Kidney tubule cell (primary cell): ENCODE data around the gene TUBAL3.
"Not testable (repeated sequence)": the region's sequence is repeated elsewhere in the genome, so short reads cannot be mapped to it uniquely, and the experiment has no call there.

Experiments used
- DNase-seq: peaks from one replicate; pipeline ENCODE4 v3.0.0-alpha.2; 2018; ENCODE audit warnings: low spot score

The TUBAL3 gene

DNA sequence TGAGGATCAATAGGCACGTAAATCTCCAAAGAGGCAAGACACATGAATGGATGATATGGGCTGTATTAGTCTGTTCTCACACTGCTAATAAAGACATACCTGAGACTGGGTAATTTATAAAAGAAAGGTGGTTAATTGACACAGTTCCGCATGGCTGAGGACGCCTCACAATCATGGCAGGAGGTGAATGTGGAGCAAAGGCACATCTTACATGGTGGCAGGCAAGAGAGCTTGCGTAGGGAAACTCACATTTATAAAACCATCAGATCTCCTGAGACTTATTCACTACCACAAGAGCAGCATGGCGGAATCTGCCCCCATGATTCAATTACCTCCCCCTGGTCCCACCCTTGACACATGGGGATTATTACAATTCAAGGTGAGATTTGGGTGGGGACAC is 25.4 kb downstream of the TUBAL3 start:
- not testable (repeated sequence) for DNase-seq

DNA sequence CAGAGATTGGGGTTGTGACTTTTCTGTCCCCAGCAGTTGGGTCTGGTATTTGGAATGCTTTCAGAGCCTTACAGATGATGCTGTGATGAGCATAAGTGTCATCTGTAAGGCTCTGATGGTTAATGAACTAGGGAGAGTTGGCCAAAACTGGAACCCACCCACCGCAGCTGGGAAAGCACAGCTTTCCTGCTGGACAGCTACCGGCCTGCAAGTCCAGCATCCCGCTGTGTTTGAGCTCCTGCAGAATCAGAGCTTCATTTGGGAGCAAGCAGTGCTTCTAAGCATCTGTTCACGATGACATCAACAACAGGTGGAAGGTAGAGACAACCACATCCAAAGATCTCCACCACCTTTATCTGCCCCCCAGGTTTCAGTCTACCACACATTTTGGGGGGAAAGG is 28.2 kb downstream of the TUBAL3 start:
- DNase-seq, result no peak

DNA sequence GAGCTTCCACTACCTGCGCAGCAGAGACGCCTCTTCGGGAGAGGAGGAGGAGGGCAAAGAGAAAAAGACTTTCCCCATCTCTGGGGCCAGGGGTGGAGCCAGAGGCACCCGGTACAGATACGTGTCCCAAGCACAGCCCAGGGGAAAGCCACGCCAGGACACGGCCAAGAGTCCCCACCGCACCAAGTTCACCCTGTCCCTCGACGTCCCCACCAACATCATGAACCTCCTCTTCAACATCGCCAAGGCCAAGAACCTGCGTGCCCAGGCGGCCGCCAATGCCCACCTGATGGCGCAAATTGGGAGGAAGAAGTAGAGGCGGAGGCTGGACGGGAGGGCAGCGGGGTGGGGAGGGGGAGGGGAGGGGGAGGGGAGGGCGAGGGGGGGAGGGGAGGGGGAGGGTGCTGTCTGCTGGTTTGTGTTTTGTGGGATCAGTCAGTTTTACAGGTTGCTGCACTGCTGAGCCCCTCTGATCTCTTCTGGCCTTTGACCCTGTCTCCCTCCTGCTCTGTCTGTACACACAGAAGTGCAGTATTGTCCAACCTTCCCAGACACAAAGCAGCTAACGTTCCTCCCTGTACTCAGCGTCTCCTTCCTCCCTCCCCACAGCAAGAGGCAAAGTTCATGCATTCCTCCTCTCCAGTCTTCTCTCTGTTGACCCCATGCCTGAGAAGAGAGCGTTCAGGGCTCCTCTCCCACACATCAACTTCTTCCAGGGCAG is 30.6 kb downstream of the TUBAL3 start:
- DNase-seq, result no peak

DNA sequence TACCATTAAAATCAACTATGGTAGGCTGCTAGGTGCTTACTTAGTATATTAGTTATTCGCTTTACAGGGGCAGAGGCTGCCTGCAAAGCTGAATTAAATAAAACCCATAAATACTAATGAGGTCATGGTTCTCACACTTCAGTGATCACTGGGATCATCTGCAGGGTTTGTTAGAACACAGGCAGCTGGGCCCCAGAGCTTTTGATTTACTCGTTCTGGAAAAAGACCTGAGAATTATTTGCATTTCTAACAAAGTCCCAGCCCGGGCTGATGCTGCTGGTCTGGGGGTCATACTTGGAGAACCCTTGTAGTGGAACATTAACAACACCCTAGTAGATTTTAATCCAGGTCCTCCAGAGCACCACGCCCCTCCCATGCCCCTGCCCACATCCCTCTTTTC is 31.3 kb downstream of the TUBAL3 start:
- no peak for DNase-seq

DNA sequence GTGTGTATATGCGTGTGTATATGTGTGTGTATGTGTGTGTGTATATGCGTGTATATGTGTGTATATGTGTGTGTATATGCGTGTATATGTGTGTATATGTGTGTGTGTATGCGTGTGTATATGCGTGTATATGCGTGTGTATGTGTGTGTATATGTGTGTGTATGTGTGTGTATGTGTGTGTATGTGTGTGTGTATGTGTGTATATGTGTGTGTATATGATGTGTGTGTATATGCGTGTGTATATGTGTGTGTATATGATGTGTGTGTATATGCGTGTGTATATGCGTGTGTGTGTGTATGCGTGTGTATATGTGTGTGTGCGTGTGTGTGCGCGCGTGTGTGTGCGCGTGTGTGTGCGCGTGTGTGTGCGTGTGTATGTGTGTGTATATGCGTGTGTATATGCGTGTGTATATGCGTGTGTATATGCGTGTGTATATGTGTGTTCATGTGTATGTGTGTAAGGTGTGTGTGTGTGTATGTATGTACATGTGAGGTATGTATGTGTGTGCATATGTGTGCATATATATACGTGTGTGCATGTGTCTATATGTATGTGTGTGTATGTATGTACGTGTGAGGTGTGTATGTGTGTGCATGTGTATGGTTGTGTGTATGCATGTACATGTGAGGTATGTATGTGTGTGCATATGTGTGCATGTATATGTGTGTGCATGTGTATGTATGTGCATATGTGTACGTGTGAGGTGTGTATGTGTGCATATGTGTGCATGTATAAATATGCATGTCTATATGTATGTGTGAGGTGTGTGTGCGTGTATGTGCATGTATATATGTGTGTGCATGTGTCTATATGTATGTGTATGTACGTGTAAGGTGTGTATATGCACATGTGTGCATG is 33.9 kb downstream of the TUBAL3 start:
- no peak for DNase-seq

DNA sequence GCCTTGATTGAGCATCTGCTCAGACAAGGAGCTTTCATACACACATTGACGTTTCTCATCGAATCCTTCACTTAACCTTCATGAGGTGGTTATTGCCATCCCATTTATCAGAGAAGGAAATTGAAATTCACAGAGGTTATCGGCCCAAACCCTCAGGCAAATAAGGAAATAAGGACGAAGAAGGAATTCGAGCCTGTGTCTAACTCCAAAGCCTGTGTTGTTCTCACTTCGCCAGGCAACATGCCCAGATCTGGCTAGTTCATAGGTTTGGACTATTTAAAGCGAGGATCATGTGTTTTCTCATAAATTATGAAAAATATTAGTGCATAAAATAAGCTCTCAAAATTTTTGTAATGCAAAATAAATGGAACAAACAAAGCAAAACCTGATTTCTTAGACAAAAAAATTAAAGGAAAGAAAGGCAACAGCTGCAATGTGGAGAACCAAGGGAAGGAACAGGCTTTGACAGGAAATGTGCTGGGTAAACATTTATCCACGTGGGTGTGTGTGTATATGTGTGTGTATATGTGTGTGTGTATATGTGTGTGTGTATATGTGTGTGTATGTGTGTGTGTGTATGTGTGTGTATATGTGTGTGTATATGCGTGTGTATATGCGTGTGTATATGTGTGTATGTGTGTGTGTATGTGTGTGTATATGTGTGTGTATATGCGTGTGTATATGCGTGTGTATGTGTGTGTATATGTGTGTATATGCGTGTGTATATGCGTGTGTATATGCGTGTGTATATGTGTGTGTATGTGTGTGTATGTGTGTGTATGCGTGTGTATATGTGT is 35.1 kb downstream of the TUBAL3 start:
- no peak for DNase-seq

DNA sequence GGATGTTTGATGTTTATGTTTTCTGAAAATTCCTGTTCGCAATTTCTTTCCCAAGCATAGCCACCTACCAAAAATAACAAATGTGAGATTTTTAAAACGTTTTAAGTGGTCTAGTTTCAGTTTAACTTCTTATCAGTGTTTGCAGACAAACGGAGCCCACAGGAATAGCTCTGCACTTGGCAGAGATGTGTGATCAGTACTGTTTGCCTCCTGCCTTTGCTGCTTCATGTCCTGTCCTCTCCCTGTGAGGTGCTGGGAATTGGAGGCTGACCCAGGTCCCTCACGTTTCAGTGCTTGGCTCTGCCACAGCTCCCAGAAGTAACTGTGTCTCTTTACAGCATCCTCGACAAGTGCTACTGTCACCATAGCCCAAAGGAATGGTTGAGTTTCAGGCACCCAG is 38.7 kb downstream of the TUBAL3 start:
- DNase-seq, result no peak

DNA sequence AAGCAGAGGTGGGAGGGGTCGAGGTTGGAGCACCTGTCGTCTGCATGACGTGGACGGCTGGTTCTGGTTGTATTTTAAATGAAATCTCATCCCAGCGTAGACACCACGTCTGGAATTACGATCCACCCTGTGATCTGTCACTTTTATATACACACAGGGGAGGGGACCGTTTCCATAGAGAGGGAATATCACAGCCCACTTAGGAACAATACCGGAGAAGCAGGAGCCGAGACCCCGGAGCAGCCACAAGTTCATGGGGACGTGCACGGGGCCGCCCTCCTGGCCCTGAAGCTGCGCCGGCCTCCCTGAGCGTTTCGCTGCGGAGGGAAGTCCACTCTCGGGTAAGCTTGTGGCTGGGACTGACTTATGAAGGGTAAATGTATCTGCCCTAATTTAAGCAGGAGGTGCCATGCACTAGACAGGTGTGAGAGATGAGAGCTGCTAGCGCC is 39.7 kb downstream of the TUBAL3 start, which contains the start of gene UCN3:
Gene UCN3, plus strand, starts transcription at position 77 of the 449 bp plus-strand sequence. CDS start 8,755 bp downstream, outside the sequence.
- no peak for DNase-seq

DNA sequence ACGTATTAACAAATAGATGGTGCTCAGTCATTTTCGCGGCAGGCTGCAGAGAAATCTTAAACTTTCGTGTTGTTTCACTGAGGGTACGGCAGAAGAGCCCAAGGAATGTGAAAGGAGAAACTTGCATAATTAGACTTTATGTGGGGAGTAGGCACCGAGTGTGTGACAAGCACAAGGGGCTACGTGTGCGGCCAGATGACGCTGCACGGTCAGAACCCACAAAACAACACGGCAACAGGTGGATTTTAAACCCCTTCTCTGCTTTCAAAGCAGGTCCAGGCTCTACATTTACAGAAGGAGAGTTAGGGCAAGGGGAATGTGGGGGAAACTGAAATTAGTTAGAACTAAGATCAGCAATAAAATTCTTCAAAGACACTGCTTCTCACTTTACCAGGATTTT is 40.3 kb downstream of the TUBAL3 start:
- no peak for DNase-seq

DNA sequence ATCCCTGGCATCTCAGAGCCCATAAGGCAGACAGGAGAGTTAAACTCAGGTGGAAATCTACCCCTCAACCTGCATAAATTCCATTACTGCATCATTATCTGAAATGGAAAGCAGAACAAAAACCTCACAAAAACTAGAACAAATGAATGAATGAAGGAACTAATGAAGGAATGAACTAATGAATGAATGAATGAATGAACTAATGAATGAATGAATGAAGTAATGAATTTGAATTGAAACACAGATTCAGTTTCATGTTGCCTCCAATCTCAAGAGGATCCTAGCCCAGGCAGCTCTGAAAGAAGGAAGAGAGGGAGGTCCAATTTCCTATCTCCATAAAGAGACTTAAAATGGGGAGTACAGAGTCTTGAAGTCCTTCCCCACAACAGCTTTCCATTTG is 41.8 kb downstream of the TUBAL3 start:
- DNase-seq, result no peak

DNA sequence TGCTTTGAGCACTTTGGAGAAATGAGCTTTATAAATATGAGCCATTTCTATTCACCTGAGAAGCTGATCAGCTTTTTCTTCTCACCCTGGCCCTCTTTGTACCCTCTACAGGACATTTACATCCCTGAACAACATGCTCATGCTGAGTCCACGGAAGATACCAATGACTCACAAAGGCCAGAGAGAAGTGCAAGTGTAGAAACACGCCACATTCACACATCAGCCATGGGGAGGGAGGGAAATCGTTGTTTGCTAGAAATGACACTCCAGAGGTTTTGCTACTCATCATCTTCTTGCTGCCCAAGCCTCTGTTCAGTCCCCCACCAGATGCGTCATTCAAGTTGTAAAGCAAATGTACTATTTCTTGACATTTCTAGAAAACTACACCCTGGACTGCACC is 42.7 kb downstream of the TUBAL3 start:
- no peak for DNase-seq

DNA sequence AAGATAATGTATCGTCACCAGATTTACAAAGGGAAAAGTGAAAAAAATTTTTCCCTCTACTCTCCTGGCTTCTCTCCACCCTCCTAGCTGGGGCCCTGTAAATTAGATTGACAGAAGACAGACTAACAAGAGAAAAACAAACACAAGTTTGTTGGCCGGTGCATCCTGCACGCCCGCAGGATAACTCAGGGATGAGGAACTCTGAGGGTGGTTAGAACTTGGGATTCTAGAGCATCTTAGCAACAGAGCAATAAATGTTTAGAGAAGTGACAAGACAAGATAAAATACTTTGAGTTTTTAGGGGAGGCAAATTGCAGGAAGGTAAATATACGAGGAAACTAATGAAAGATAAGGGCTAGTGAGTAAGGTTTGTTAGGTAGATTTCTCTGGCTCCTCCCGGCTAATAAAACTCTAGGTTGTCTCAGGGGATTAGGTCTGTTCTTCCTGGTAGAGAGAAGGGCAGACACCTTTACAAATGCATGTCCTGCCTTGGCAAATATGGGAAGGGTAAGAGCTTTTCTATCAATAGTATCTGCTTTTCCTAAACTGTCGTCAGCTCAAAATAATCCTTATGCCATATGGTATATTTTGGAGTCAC is 44.2 kb downstream of the TUBAL3 start:
- no peak for DNase-seq

DNA sequence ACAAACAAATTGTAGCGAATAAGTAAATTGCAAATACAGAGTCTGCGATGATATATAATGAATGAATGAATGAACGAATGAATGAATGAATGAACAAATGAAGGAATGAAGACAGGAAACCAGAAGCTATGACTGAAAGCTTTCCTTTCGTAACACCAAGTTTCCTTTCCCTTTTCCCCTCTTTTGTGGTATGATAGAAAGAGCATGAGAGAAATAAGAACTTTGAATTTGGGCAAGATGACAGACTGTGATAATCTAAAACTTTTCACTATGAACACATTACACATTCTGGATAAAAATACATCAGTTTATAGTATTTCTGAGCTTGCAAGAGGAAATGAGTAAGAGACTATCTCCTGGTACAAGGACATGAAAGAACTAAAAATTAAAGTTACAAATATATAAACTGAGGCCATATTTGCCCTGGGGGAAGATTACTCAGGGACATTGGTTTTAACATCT is 48.3 kb downstream of the TUBAL3 start:
- no peak for DNase-seq

DNA sequence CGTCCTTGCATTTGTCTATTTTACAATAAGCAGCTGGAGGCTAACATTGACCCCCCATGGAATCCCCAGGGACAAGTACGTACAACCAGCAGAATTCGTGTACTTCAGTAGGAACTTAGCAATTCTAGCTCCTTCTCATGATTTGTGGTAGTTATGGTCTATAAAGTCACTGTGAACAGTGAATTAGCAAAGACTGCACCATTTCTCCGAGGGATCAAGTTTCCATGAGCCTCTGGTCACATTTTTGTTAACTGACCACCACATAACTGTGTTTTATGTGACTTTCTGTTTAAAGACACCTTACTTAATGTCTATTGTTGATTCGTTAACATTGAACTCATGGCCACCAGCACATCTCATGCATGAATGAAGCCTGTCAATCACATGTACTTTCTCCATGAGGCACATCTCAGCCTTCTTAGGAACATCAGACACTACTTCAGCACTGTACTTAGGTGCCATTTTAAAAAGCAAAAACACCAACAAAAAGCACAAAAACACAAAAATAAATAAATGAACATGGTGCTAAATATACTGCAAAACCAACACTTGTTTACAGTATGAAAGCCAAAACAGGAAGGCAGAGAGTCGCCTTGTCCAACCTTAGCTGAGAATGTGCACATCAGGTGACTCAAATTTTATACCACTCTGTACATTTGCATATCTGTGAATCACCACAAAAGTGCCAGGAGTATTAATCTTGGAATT is 48.9 kb downstream of the TUBAL3 start:
- no peak for DNase-seq

DNA sequence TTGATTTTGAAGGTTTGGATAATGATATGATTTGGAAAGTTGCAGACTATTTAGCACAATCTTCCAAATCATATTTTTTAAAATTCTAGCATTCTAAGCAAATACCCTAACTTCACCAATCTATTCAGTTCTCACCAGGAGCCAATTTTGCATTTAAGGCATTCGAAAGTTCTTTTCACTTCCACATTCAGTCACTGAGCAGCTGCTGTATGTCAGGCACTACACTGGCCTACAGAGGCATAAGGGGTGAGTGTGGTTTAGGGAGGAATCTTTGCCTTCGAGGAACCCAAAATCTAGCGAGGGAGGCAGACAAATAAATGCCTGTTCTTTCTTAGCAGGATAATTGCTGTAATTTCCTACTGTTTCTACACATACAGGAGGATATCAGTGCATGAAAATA is 50.6 kb downstream of the TUBAL3 start:
- DNase-seq, result no peak

DNA sequence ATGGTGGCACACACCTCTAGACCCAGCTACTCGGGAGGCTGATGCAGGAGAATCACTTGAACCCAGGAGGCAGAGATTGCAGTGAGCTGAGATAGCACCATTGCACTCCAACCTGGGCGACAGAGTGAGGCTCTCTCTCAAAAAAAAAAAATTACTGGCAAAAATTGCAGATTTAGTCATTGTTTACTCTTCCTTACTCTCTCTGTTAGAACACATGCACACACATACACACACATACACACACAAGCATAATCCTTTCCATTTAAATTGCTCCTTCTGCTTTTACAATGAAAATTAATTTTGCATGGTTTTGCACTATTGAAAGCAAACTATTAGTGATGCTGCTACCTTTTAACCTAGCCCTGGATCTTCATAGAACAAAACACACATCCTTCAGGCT is 55.3 kb downstream of the TUBAL3 start:
- DNase-seq, result no peak

DNA sequence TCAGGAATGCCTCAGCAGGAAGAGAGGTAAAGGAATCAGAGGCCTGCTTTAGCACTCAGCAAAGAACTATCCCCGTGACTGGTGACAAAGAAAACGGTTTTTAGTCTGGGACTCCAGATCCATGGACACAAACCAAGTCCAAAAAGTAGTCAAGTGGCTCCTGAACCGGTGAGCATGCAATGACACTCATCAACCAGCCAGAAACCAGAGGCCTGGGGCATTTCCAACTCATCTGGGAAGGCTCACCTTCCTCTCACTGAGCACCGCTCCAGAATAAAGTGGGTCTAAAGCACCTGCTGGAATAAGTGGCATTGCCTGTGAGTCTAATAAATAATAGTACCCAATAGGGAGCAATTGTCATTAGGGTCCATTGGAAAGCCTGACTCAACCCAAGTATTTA is 57.7 kb downstream of the TUBAL3 start:
- no peak for DNase-seq

DNA sequence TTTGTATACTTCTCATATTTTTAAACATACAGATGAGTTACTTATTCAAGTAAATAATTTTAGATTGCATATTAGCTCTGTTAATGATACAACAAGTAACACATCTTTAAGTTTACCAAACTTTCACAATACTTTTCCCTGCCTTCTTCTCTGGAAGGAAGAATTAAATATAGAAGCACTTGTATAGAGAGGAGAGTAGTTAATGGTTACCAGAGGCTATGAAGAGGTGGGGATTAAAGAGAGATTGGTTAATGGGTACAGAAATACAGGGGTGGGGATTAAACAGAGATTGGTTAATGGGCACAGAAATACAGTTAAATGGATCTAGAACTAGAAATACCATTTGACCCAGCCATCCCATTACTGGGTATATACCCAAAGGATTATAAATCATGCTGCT is 59.9 kb downstream of the TUBAL3 start:
- DNase-seq, result peak; percentile 6

DNA sequence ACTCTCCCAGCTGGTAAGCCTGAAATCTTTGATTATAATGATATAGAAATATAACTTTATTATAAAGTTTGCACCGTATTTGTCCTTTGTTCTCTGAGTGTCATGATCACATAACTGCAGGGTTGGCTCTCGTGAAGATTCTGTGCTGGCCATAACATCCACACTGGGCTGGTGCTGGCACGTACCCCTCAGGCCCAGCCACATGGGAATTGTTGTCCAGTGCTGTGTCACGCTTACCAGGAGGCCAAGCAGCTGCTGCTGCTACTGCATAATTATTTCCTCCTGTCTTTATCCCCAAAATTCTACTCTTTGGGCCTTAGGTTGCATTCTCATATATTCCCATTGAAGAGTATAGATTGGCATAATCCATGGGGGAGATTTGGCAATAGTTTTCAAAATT is 60.6 kb downstream of the TUBAL3 start:
- no peak for DNase-seq

DNA sequence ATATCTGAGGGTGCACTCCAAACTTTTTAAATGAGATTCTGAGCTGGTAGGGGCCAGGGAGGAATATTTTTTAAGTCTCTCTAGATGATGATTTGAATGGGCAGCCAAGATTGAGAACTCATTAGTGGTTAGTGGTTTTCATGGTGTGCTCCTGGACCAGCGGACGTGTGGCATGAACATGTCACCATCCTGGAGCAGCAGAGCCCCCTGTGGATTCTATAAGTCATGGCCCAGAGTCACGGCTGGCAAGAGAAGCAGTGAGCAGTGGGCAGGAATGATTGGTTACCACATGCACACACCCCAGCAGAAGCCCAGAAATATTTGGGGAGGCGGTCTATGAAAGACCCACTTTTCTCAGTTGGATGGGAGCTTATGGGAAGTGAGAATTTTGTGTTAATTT is 61.1 kb downstream of the TUBAL3 start:
- DNase-seq, result peak; percentile 66
